H1 (cell line): ENCODE results near the gene CCT5. TPM values are rescaled to one million over a fixed set of nuclear protein-coding genes. Genes with fewer than 3 reads are reported as not detected.

Source experiments
- CHD7 ChIP-seq: fragments of 300-600 bp; sonication (generic); IDR thresholded peaks from 2 replicates; pipeline ENCODE4 v1.7.1; 2012; ENCODE audit warnings: low read length, moderate library complexity, mild to moderate bottlenecking, inconsistent platforms; ENCODE audit not compliant: insufficient replicate concordance
- RBBP5 ChIP-seq: IDR thresholded peaks from 2 replicates; pipeline ENCODE4 v1.7.1; 2012; ENCODE audit warnings: low read depth, mild to moderate bottlenecking, inconsistent platforms, low read length, moderate library complexity, borderline replicate concordance
- YY1 ChIP-seq: IDR thresholded peaks from 2 replicates; pipeline ENCODE4 v1.6.1; 2011; ENCODE audit warnings: low read depth, mild to moderate bottlenecking, low read length
- polyA plus RNA-seq, 7 experiments: library from polyadenylated mRNA; depleted of rRNA in 3 of 7; stranded (reverse) in 5 of 7; unstranded in 2 of 7; fragments of >200 nt in 5 of 7; fragments of 200-250 nt in 2 of 7; gene quantifications; 1 replicate in 5 of 7; 2 replicates in 1 of 7; 4 replicates in 1 of 7; pipeline versions ENCODE4 v1.2.1 to v1.2.3, GENCODE V29; 2011 to 2013; ENCODE audit warnings: missing spikeins in 2 of 7, mixed read lengths in 2 of 7
- total RNA-seq: library from RNA; stranded (reverse); fragmentation: NEBNext Ultra II Directional; extraction: Animal tissue kit (Norgen Biotek cat#: 25700); gene quantifications from 2 replicates; pipeline ENCODE4 v1.2.1, GENCODE V29; 2021

Gene CCT5
- total and polyA plus RNA-seq, 2 of the 8 experiments (the other 6 are each of a cell fraction or from before 2014, with no cell fraction given): 425 to 549 TPM

- TF ChIP-seq CHD7 (no peak), RBBP5 (no peak), YY1 (no peak)
Measured at GRCh38 chr5:10222326-10222725, 27.8 kb upstream of the CCT5 start (continued).
